Measurements from ENCODE around the gene CDH12.
"Not testable (repeated sequence)": the region's sequence is repeated elsewhere in the genome, so short reads cannot be mapped to it uniquely, and the experiment has no call there.

The CDH12 gene

DNA sequence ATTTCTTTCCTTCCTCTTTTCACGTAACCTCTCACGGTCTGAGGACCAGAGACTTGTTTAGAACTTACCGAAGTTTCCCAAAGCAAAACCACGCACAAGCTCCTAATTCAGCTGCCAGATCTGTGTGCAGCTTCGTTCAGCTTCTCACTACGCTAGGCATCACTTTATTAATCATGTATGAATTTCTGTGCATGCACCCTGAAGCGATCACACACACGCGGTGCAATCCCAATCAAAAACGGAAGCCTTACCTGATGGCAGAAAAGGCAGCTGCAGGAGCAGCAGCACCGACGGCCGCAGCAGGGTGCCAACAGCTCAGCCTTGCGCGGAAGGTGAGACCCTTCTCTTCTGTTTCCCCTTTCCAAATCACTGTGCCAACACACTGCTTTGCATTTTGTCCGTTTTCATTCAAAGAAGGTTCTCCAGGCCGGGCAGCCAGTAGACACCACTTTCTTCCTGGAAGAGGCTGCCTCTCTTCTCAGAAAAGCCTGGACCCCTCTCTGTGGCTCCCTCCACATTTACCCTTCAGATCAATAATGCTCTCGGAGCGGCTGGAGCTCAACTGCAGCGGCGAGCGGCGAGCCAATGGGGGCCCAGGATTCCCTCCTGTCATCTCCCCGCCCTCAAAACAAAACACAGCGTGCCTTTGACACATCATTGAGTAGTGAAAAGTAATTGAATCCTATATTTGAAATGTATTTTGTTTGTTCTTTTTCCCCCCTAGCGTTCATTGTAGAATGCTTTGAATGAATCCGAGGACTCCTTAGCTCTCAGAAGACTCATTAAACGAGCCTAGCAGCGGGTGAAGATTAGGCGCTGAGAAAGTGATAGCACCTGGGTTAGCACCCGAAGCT is at the start of gene CDH12:
CDH12 (minus strand) TSS at position 538 of the 854 bp plus-strand sequence.
- no peak for DNase-seq

DNA sequence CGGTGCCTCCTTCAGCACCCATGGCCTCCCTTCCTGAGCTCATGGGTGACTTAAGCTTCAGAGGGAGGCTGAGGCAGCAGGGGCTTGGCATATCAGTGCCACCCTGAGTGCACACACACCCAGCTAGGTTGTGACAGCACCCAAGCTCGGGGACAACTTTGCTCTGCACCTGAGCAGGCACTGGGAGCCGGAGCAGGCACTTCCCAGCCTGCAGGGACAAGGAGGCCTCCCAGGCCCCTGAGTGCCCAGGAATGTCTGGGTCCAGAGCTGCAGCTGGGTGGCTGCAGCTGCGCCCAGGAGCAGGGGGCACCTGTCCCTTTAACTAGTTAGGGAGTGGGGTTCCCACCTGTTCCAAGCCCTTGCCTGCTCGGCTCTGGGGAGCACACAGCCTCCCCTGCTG is 48.7 kb upstream of the CDH12 start:
- no peak for DNase-seq

DNA sequence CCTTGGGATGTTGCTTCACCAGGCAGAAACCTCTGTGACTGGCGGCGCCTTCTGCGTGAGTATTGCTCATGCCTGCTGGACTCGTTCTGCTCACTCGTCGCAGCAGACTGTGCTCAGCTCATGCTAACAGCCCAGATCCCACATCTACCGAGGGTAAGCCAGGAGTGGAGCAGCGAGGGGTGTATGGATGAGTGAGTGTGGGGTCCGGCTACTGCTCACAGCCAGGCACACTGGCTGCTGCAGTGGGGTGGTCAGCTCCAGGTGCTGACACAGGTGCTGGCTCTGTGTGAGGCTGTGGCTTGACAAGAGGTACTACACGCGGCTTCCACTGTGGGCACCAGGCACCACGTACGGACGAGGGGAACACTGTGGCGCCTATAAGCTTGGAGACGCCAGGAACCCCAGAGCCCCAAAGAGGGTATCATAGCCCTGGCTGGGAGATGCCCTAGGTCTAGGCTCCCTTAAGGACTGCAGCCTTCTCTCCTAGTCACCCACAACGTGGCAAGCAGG is 47.7 kb upstream of the CDH12 start:
- DNase-seq, result no peak

DNA sequence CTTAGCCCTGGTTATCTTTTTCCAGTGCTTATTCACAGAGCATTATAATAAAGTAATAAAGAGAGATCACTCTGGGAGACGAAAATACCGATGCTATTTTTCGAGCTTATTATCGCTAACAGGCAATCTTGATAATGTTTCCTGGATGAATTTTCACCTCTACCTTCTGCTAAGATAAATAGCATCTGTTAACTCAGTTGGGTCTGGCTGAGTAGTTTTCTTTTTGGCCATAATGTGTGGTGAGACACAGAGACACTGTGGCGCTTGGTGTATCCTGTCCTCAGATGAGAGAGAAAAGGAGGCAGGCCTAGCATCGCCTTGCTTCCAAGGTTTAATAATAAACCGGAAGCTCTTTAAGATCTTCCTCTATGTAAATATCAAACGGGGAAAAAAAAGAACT is 46.2 kb upstream of the CDH12 start:
- DNase-seq, result no peak

DNA sequence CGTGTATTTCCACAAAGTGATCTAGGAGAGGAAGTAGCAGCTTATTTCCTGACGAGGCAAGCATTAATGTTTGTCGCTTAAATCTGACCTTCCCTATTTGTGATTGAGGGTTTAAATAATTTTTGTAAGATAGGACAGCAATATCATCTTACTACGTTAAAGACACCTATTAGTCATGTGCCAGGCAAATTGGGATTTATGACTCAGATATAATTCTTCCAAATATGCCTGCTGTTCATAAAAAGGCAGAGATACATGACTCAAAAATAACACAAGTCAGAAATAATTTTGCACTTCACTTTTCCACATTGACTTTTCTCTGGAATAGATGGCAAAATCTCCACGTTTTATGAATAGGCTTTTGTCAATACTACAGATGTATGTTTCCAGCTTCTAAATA is 43.0 kb upstream of the CDH12 start:
- no peak for DNase-seq

DNA sequence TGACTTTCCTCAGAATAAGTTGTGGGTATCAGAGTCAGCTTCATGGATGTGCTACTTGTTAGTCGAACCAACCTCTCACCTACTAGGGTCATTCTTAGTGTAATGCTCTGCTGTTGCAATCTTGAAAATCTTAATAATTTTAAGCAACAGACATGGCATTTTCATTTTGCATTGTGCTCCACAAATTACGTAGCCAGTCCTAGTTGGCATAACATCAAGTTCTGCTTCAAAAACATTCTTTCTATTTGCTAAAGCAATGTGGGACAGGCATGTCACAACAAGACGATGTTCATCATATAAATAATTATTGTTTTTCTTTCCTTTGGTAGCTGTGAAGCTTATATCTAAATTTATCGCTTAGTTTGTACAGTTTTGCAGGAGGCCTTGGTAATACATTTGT is 39.3 kb upstream of the CDH12 start:
- DNase-seq, result no peak

DNA sequence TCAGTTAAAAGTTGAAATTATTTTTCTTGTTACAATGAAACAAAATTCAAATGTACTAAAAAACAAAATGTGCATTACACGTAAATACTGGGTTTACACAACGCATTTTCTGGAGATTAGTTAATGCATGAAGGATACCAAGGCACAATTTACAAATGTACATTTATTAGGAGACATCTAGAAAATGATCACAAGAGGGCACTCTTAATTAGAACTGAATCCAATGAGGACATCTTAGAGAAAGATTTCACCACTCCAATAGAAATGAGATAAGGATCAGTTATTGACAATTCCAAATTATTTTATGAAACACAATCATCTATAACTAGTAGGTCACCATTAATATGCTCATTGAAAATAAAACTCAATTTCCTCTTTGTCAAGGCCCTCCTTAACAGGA is 36.6 kb upstream of the CDH12 start:
- no peak for DNase-seq

DNA sequence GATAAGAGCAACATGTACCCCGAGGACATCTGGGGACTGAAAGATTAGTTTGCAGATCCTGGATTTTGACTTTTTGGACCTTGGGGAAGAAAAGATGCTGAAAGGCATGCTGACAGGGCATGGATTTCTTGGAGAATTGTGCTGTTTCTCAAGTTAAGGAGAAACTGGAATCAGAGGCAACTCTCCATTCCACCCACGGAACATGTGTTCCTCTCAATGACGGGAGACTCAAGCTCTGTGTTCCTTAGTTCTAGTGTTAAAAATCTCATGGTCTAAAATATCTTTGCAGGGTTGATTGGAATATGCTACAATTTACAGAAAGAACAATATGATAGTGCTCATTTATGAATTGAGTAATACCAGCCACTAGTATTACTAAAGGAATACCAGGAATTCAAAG is 34.4 kb upstream of the CDH12 start:
- no peak for DNase-seq

DNA sequence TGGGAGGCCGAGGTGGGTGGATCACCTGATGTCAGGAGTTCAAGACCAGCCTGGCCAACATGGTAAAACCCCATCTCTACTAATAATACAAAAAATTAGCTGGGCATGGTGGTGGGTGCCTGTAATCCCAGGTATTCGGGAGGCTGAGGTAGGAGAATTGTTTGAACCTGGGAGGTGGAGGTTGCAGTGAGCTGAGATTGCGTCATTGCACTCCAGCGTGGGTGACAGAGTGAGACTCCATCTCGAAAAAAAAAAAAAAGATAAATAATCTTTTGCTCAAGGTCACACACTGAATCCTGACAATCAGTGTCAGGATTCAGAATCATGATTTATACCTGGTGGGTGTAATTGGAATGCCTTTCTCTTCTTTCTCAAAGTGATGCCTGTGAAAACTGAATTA is 5.8 kb upstream of the CDH12 start:
- DNase-seq, result not testable (repeated sequence)

DNA sequence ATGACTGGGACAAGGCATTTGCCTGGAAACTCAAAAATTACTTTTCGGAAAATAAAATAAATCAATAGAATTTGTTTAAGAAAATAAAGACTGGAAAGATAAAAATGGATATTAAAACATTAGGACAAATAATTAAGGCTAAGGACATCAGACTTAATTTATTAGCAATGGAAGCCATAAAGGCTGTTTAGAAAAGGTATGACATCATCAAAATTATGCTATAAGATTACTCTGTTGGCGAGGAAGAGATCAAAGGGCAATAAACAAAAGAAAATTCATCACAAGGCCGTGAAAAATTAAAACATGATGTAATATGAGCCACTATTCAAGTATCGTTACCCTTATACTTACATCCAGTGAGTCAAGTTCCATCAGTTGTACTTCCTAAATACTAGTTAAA is 2.7 kb upstream of the CDH12 start:
- DNase-seq, result no peak

DNA sequence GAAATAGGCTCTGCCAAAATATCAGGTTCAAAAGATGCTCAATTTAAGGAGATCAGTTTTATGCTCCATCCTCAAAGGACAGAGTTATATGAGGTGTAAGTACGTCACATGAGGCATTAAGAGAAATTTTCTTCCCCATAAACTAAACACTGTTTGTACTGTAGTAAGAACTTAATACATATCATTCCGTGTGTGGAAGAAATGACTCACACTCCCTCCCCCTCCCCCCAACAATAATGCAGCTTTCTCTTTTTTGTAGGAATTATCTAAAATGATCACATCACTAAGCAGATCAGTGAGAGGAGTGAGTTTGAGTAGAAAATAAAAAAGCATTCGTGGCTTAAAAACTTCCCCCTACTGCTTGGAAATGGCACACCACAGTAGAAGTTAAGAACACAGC is 2.2 kb downstream of the CDH12 start:
- no peak for DNase-seq

DNA sequence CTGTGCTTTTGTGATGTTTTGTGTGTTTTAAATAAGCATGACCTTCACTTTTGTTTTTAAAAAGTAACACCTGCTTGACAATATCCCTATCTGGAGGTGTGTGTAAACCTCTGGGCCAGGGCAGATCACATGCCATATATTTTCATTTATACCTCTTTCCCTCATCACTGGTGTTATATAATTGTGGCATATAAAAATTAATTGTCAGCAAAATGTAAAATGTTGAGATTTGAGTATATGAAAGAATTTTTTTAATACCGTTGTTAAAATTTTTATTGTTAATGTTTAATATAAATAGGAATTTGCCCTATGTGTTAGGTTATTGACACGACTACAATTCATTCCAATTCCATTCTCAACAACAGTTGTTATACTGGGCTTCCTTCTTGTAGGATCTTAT is 6.5 kb downstream of the CDH12 start:
- DNase-seq, result no peak

DNA sequence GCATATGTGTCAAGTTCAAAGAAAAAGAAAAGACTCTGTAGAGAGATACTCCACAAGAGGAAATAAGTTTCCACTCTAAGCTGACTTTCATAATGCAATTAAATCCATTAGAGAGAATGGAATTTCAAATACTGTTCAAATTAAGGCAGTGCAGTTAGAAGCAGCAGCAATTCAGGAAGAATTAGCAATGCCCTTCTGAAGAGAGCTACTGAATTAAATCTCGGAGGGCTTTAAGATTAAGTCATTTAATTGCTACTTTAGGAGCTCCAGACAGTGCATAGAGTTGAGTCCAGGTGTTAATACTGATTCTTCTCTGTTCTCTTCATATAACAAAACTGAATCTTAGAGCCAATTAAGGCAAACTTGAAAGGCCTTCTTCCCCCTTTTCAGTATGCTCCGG is 8.5 kb downstream of the CDH12 start:
- no peak for DNase-seq

DNA sequence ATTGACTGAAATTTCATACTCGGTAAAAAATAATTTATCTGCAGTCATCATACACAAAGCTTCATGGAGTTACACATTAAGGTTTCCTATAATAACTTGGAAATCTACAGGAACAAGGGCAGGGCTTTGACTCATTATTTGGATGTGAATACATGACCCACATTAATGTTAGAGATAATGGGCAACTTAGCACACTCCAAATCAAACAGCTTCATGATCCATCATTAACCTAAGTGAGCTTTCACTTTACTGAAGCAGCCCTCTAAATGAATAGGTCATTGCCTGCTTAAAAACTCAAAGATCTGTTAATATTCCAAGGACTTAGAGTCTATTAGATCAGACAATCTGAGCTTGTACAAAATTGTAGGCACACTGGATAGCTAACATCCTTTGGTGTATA is 9.0 kb downstream of the CDH12 start:
- no peak for DNase-seq

DNA sequence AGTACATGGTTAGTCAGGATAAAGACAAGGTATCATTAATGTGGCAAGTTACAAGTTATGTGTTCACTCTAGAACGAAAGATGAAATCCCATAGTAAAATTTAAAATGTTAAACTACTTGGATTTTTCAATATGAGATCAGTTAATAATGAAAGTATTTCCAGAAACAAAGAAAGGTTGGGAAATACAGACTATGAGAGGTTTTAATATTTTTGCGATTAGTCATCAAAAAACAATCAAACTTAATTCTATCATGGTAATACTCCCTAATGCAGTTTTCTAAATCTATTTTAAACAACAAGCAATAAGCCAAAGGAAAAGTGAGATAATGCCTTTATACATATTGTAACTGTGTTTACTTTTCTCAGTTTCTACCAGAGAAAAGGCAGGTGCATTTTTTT is 10.6 kb downstream of the CDH12 start:
- no peak for DNase-seq

DNA sequence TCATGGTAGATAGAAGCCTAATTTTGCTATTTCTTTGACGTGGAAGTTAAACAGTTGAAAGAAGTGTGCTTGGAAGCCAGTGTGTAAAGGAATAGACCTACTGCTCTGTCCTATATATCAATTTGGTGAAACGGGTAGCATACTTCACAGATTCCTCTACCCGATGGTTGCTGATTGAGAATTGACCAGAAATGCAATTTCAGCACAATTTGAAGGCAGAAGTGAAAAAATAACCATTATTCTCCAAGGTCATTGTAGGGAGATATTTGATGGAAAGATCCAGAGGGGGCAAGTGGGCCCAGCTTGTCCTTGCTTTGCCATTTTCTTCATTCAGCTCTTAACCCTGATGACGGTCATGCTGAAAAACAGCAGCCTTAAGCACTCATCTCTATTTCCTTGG is 15.3 kb downstream of the CDH12 start:
- no peak for DNase-seq

DNA sequence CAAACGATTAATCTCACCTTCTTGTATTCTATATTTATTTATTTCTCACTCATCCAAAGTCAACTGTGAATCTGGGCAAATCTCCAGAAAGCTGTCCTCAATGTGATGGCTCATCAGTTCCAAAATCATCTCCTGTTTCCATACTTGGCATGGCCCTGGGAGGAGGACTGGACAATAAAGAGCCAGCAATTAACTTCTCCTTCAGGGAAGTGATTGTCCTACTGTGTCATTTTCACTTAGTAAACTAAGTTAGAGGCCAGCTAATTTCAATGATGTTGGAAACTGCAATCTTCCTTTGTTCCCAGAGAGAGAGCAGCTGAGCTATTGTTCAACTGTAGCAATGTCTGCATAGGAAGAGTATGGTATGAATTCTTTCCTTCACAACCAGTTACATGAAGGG is 17.5 kb downstream of the CDH12 start:
- no peak for DNase-seq

DNA sequence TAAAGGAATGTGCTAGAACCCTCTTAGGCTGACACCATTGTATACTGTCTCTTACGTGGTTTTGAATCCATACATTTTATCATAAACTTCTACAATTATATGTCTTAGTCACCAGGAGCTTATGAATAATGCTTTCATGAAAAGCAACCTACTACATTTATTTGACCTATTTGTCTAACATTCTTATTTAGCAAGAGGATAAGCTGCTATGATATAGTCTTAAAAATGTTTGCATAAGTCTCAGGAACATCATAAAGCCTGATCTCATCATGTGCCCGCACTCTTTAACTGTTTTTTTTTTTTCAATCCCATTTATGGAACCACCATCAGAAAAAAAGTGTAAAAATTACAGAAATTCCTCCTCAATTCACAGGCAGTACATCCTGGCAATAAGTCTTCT is 59.7 kb downstream of the CDH12 start:
- no peak for DNase-seq

DNA sequence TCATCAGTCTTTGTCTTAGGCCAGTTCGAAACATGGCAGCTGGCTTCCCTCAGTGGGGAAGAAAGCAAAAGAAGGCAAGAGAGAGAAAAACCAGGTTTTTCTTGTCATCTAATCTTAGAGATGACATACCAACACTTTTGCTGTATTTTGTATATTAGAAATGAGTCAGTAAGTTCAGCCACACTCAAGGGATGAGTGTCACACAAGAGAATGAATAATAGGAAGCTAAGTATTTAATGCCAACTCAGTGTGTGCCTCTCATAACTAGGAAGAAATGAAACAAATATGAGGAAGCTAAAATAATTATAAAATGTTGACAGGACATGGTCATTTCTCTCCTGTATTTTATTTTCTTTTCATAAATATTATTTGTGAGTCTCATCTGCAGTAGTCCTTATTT is 65.3 kb downstream of the CDH12 start:
- DNase-seq, result no peak

DNA sequence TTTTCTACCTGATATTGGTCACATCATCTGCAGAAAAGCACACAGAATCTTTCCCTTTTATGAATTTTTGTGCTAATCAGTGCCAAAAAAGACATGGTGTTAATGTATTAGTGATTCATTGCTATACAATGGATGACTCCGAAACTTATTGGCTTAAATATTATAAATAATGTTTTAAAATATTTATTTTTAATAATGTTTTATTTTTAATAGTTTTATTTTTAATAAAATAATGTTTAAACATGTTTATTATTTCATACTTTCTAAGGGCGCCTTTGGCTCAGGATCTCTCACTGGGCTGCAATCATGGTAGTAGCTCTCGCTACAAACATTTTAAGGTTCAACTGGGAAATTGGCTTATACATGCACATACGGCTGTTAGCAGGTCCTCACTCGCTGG is 65.7 kb downstream of the CDH12 start:
- DNase-seq, result no peak

DNA sequence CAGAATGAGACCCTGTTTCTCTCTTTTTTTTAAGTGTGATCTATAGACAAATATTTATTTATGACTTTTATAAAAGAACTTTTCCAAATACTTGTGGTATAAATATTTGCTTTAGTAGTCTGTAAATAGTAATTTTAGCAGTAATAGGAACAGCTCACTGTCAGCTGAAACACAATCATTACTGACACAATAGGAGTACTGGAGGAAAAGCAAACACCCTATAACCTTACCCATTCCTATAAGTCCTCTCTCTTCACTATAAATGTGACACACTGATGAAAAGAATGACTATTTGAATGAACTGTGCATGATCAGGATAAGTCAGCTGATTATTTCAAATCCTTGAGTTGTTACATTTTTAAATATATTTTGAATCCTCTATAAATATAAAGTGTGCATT is 72.4 kb downstream of the CDH12 start:
- DNase-seq, result no peak

DNA sequence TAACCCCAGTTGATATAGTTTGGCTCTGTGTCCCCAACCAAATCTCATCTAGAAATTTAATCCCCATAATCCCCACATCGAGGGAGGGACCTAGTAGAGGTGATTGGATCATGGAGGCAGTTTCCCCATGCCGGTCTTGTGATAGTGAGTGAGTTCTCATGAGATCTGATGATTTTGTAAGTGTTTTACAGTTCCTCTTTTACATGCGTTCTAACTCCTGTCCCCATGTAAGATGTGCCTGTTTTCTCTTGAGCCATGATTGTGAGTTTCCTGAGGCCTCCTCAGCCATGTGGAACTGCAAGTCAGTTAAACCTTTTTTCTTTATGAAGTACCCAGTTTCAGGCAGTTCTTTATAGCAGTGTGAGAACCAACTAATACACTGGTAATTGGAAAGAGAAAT is 73.6 kb downstream of the CDH12 start:
- no peak for DNase-seq

DNA sequence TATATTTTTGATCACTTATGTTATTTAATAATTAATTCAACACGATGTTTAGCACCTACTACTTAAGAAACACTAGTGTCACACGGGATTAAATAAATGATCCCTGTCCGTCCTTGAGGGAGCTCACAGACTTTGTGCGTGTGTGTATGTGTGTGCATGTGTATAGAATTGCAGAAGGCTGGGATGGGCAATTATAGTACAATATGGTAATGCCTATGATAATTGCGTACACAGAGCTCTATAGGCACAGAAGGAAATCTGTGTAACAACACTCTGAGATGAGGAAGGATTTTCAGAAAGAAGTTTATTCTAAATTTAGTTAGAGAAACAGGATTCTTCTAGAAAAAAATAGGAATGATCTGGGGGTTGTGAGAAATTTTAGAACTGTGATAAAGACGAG is 76.9 kb downstream of the CDH12 start:
- no peak for DNase-seq

DNA sequence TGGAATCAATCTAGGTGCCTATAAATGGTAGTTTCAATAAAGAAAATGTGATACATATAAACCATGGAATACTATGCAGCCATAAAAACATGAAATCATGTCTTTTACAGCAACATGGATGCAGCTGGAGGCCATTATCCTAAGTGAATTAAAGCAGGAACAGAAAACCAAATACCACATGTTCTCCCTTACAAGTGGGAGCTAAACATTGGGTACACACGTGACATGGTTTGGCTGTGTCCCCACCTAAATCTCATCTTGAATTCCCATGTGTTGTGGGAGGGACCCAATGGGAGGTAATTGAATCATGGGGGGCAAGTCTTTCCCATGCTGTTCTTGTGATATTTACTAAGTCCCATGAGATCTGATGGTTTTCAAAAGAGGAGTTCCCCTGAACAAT is 78.9 kb downstream of the CDH12 start:
- DNase-seq, result not testable (repeated sequence)

DNA sequence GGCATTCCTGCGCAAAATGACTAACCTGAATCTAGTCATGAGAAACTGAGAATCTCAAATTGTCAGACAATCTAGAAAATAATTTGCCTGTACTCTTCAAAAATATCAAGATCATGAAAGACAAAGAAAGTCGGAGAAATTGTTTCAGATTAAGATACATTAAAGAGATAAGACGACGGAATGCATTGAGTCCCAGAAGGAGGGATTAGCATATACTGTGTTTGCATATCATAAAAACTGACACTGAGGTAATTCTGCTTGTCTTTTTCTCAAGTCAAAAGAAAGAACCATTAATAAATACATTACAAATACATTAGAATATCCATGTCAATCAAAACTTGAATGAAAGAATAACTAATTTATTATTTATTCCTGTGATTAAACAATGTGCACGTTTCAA is 88.4 kb downstream of the CDH12 start:
- DNase-seq, result no peak
